ENCODE data around the gene GMNN.
"Not testable (repeated sequence)": the region's sequence is repeated elsewhere in the genome, so short reads cannot be mapped to it uniquely, and the experiment has no call there.

GMNN gene

GRCh38 chr6:24753545-24753944 lies 21.2 kb upstream of the GMNN start:
- no peak for DNase-seq (ENCODE audit: low read depth)
- no peak for TF ChIP-seq CTCF (conservative IDR thresholded peaks at IDR 0.05; ENCODE audit: control insufficient read depth, insufficient read depth, low read depth, low read length)
- H3K4me3 ChIP-seq (ENCODE audit: control insufficient read depth, low read depth, low read length), result no peak overlapping the region

DNA sequence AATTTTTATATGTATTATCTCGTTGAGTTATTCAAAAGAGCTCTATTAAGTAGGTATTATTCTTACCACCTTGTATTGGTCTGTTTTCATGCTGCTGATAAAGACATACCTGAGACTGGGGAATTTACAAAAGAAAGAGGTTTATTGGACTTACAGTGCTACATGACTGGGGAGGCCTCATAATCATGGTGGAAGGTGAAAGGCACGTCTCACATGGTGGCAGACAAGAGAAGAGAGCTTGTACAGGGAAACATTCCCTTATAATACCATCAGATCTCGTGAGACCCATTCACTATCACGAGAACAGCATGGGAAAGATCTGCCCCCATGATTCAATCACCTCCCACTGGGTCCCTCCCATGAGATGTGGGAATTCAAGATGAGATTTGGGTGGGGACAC lies 20.4 kb upstream of the GMNN start:
- not testable (repeated sequence) for H3K4me3 ChIP-seq (ENCODE audit: control insufficient read depth, low read depth, low read length); DNase-seq (ENCODE audit: low read depth)

GRCh38 chr6:24755279-24755678 lies 19.5 kb upstream of the GMNN start:
- TF ChIP-seq CTCF (conservative IDR thresholded peaks at IDR 0.05; ENCODE audit: control insufficient read depth, insufficient read depth, low read depth, low read length), result no peak
- no peak overlapping the region for H3K4me3 ChIP-seq (ENCODE audit: control insufficient read depth, low read depth, low read length)
- DNase-seq (ENCODE audit: low read depth), result peak; percentile 32

DNA sequence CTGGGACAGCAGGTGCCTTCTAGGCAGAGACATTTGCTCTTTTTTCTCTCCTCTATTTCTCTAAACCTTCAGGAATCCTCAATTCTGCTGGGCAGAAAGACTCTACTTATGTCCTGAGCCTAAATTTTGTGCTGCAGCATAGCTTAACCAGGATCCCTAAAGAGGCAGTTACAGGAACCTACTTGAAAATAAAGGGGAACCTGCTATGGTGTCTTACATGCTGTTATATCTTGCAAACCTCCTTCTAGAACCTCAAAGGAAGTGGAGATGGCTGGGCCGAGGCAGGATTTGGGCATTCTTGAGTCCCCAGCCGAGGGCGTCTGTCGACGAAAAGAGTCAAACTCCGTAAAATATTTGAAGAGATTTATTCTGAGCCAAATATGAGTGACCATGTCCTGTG lies 17.1 kb upstream of the GMNN start:
- no peak overlapping the region for H3K4me3 ChIP-seq (ENCODE audit: control insufficient read depth, low read depth, low read length)
- TF ChIP-seq CTCF (conservative IDR thresholded peaks at IDR 0.05; ENCODE audit: control insufficient read depth, insufficient read depth, low read depth, low read length), result no peak
- DNase-seq (ENCODE audit: low read depth), result no peak

DNA sequence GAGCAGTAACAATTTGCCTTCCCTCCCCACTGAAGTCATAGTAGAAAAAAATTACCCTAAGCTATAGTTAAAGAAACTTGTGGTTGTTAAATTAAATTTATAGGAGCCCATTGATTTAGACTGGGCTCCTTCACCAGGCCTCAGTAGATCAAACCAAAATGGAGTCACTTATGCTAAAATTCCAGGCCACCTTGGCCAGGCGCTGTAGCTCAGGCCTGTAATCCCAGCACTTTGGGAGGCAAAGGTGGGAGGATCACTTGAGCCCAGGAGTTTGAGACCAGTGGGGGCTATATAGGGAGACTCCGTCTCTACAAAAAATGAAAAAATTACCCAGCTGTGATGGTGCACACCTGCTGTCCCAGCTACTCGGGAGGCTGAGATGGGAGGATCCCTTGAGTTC lies 15.0 kb upstream of the GMNN start:
- TF ChIP-seq CTCF (conservative IDR thresholded peaks at IDR 0.05; ENCODE audit: control insufficient read depth, insufficient read depth, low read depth, low read length), result no peak
- DNase-seq (ENCODE audit: low read depth), result no peak
- H3K4me3 ChIP-seq (ENCODE audit: control insufficient read depth, low read depth, low read length), result no peak overlapping the region

DNA sequence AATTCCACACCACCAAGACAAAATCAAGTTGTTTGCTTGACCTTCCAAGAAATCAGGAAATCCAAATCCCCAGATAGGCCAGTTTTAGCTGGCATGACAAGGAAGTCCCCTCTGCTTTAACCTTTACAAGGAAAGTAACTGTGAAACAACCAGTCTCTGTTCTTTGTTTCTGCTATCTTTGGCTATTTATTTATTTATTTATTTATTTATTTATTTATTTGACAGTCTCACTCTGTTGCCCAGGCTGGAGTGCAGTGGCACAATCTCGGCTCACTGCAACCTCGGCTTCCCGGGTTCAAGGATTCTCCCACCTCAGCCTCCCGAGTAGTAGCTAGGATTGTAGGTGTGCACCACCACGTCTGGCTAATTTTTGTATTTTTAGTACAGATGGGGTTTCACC lies 14.5 kb upstream of the GMNN start:
- H3K4me3 ChIP-seq (ENCODE audit: control insufficient read depth, low read depth, low read length), result no peak overlapping the region
- no peak for DNase-seq (ENCODE audit: low read depth)
- TF ChIP-seq CTCF (conservative IDR thresholded peaks at IDR 0.05; ENCODE audit: control insufficient read depth, insufficient read depth, low read depth, low read length), result no peak

GRCh38 chr6:24761193-24761835 lies 13.4 kb upstream of the GMNN start:
- DNase-seq (ENCODE audit: low read depth), result no peak

More at GRCh38 chr6:24761193-24761835, 13.4 kb upstream of the GMNN start:
- no peak overlapping the region for H3K4me3 ChIP-seq (ENCODE audit: control insufficient read depth, low read depth, low read length)
- TF ChIP-seq CTCF (conservative IDR thresholded peaks at IDR 0.05; ENCODE audit: control insufficient read depth, insufficient read depth, low read depth, low read length), result no peak
